Activated CD8-positive, alpha-beta memory T cell treated with anti-CD3 and anti-CD28 coated beads, Interleukin-2, amount 10 ng/mL, durations not matched to agents 7 days and 5 days (primary cell): ENCODE data around the gene KCNQ5. TPM values are rescaled to one million over a fixed set of nuclear protein-coding genes. Genes with fewer than 3 reads are reported as not detected.

Experiments used
- ATAC-seq: fragments of 150-1000 bp; cut with Tn5 transposase; one replicate; pipeline ENCODE4 v1.10.0; 2021; ENCODE audit warnings: moderate library complexity
- CTCF ChIA-PET: fragments of 350-600 bp; sonication (Branson Sonifier 250); formaldehyde crosslinking; loops from one replicate; lab custom pipeline; 2021; ENCODE audit warnings: antibody characterized with exemption; lab: Charles Lee
- DNase-seq: peaks from one replicate; pipeline ENCODE4 v3.0.0-alpha.2; 2020
- H3K27ac Mint-ChIP-seq: one replicate; pipeline ENCODE4 v1.8.0; 2021; ENCODE audit warnings: mild to moderate bottlenecking, mixed read lengths
- H3K27me3 Mint-ChIP-seq: one replicate; pipeline ENCODE4 v1.8.0; 2021; ENCODE audit warnings: mixed read lengths
- H3K36me3 Mint-ChIP-seq: one replicate; pipeline ENCODE4 v1.8.0; 2021; ENCODE audit warnings: mild to moderate bottlenecking, mixed read lengths
- H3K4me1 Mint-ChIP-seq: one replicate; pipeline ENCODE4 v1.8.0; 2021; ENCODE audit warnings: mixed read lengths
- H3K4me3 Mint-ChIP-seq: one replicate; pipeline ENCODE4 v1.8.0; 2021; ENCODE audit warnings: mild to moderate bottlenecking, moderate library complexity, mixed read lengths
- H3K9me3 Mint-ChIP-seq: one replicate; pipeline ENCODE4 v1.8.0; 2022; ENCODE audit warnings: low read depth, mixed read lengths
- total RNA-seq, 2 experiments: library from RNA; stranded (reverse); gene quantifications; one replicate each; pipeline ENCODE4 v1.2.3, GENCODE V29; 2021

The KCNQ5 gene
- total RNA-seq, 2 experiments from 2014 or later, result 7.2 to 7.8 TPM

DNA sequence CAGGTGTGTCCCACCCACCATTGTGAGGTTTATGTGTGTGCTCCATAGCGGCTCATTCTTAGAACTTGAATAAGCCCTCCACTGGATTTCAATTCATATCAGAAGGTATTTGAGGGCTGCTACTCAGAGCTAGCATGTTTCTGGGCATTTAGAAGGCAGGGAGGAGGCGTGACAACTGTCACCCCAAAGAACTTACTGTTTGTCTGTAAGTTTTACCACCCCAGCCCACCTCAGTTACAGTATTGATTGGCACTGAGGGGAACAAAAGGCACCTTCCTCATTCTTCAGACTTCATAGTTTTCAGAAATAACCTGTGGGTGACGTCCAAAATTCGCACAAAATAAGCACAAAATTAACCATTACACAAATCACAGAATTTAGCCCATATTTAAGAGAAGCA, 521.7 kb downstream of the KCNQ5 start:
- peaks cover 8% of the 10 kb centered on the region for H3K4me1 Mint-ChIP-seq
- no peaks in the 10 kb centered on the region for H3K9me3 Mint-ChIP-seq
- H3K36me3 Mint-ChIP-seq, result peaks cover 2% of the 10 kb centered on the region
- H3K27me3 Mint-ChIP-seq, result no peaks in the 10 kb centered on the region
- CTCF ChIA-PET, result interaction anchor here (1.3 to 3.1 kb wide), 2 partner anchors 12 to 13 kb away, joined by 3 to 18 read pairs; no protein-coding TSS in a partner anchor
- no peak overlapping the region for H3K27ac Mint-ChIP-seq
- no peak overlapping the region for H3K4me3 Mint-ChIP-seq
- DNase-seq (no peak), ATAC-seq (no peak)

DNA sequence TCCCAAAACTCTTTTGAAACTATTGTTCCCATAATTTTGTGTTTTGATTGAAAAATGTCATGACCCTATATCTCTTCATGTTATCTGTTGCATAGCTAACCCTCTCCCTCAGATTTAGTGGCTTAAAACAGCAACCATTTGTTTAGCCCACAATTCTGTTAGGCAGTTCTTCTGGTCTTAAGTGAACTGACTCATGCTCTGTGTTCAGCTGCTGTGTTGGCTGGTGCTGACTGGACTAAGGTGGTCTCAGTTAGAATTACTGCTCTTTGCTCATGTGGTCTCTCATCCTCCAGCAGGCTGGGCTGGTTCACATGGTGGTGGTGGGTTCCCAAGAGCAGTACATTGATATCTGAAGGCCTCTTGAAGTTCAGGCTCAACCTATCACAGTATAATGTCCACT, 522.7 kb downstream of the KCNQ5 start:
- DNase-seq (no peak), ATAC-seq (no peak)
- Mint-ChIP-seq H3K9me3 (no peaks in the 10 kb centered on the region), H3K27me3 (no peaks in the 10 kb centered on the region), H3K4me3 (no peak overlapping the region), H3K4me1 (peaks cover 8% of the 10 kb centered on the region), H3K27ac (no peak overlapping the region), H3K36me3 (peaks cover 2% of the 10 kb centered on the region)
- CTCF ChIA-PET, result interaction anchor here (1.3 to 1.4 kb wide), 2 partner anchors 12 to 732 kb away, joined by 3 read pairs; no protein-coding TSS in a partner anchor

DNA sequence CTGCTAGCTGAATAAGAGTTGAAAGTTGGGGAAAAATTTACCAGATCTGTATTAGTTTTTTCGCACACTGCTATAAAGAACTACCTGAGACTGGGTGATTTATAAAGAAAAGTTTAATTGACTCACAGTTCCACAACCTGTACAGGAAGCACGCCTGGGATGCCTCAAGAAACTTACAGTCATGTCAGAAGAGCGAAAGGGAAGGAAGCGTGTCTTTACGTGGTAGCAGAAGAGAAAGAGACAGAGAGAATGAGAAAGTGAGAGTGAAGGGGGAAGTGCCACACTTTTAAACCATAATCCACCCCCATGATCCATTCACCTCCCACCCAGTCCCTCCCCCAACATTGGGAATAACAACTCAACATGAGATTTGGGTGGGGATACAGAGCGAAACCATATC, 523.8 kb downstream of the KCNQ5 start:
- Mint-ChIP-seq H3K4me1 (peaks cover 8% of the 10 kb centered on the region), H3K27me3 (no peaks in the 10 kb centered on the region), H3K4me3 (no peak overlapping the region), H3K36me3 (peaks cover 2% of the 10 kb centered on the region), H3K27ac (no peak overlapping the region), H3K9me3 (no peaks in the 10 kb centered on the region)
- CTCF ChIA-PET, result interaction anchor here (1.4 kb wide), 1 partner anchor 734 kb away, joined by 3 read pairs; no protein-coding TSS in a partner anchor
- ATAC-seq (no peak), DNase-seq (no peak)

DNA sequence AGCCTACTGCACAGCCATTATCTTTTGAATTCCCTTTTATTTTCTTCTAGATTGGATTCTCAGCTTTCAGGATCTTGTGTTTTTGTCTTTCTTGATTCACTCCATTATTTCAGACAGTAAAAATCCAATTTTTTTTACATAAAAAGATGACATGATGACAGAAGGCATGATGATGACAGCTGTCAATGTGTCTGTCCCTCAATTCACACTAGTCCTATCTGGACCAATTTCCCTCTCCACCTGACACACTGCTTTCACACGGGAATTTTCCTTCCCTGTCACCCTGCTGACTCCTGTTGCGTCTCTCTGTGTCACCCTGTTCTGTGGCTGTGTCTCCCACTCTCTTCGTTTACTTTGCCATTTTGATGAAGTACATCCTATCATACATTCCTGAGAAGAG, 529.9 kb downstream of the KCNQ5 start:
- Mint-ChIP-seq H3K27ac (no peak overlapping the region), H3K4me1 (no peaks in the 10 kb centered on the region), H3K4me3 (no peak overlapping the region), H3K9me3 (no peaks in the 10 kb centered on the region), H3K36me3 (peaks cover 3% of the 10 kb centered on the region), H3K27me3 (peaks cover 2% of the 10 kb centered on the region)
- DNase-seq (no peak), ATAC-seq (no peak)
- CTCF ChIA-PET, result interaction anchor here (1.1 kb wide), 1 partner anchor 22 kb away, joined by 6 read pairs; no protein-coding TSS in a partner anchor

DNA sequence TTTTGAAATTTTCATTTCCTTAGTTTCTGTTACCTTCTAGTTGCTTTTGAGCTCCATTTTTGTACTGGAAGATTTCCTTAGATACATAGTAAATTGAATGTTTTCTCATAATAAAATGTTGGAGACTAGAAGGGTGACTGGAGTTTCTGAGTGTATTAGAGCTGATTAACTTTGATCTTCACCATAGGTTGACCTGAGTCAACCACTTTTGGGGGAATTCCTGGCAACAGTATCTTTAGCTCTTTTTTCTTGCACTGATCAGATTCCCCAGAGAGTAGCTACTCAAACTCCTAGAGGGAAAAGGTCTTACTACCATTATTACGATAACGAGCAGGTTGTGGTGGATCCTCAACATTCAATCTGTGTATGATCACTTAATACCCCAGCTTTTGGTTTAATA, 530.7 kb downstream of the KCNQ5 start:
- Mint-ChIP-seq H3K36me3 (peaks cover 3% of the 10 kb centered on the region), H3K27ac (no peak overlapping the region), H3K9me3 (no peaks in the 10 kb centered on the region), H3K27me3 (peaks cover 2% of the 10 kb centered on the region), H3K4me3 (no peak overlapping the region), H3K4me1 (no peaks in the 10 kb centered on the region)
- ATAC-seq (no peak), DNase-seq (no peak)
- CTCF ChIA-PET, result interaction anchor here (1.1 kb wide), 1 partner anchor 23 kb away, joined by 6 read pairs; no protein-coding TSS in a partner anchor

DNA sequence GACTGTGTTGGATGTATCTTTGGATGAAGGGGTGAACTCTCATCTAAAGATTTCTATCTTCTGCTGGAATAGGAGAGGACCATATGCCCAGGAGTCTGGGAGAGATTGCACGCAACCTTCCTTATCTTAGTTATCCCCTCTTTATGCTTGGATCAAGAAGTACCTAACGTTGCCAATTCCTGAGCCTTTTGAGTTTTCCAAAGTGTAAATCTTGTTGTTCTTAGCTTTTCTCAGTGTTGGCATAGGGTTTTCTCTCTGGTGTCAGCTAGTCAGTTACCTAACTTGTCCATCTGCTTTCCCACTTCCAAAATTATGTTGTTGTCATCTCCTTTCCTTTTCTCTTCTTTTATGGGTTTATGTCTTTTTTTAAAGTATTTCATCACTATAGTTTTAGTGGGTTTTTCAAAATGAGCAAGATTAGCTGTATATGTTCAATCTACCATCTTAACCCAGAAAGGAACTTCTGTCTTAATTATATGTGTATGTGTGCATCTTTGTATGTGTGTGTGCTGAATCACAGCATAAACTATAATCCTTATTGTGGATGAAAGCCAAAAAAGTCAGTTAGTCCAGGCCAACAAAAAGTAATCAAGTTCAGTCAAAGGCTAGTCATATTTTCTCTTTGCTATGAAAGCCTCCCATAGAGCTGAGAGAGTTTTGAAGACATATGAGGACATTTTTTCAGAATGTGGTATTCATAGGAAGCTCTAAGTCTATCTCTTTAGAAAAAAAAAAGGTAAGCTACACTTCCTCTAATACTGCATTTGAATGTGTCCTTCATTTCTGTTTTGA, 531.3 kb downstream of the KCNQ5 start:
- Mint-ChIP-seq H3K27ac (no peak overlapping the region), H3K27me3 (peaks cover 2% of the 10 kb centered on the region), H3K4me1 (no peaks in the 10 kb centered on the region), H3K36me3 (peaks cover 3% of the 10 kb centered on the region), H3K4me3 (no peak overlapping the region), H3K9me3 (peaks cover 2% of the 10 kb centered on the region)
- CTCF ChIA-PET, result no interaction called here
- ATAC-seq, result no peak
- DNase-seq, result no peak

DNA sequence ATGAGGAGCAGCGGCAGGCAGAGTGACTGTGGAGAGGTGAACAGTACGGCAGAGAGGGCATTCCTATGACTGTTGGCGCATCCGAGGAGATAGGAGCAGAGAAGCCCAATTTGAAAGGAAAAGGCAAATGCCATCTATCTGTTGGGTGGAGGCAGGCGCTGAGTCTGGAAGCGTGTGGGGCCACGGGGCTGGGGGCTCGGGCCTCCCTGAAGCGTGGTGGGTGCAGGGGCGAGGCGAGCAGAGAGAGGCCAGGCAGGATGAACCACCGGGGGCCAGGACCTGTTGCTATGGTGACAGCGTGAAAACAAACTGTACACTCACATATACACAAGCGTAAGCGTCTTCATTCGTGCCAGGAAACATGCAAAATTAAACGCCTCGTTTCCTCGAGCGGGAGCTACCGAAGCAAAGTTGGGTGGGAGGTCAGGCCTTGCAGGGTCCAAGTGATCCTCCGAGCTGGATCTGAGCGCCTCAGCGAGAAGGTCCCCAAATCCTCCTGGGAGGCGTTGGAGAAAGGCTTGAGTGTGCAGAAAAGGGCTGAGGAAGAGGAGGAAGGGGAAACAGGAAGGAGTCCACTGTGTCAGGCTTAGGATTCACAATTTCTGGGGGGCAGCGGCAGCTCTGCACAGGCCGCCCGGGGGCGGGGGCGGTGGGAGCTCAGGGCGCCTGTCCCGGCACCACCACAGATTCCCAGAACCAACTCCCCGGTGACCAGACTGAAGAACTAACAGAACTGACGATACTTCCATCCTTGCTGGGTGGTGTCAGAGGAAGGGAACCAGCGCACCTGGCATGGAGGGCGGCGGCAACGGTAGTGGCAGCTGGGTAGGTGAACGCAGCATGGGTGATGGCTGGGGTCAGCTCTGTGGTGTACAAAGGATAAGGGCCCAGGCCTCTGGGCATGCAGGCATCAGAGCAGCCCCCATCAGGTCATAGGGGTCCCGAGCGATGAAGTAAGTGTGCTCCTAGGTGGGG, 535.2 kb downstream of the KCNQ5 start:
- Mint-ChIP-seq H3K9me3 (peaks cover 2% of the 10 kb centered on the region), H3K27me3 (no peaks in the 10 kb centered on the region), H3K4me1 (no peaks in the 10 kb centered on the region), H3K36me3 (peaks cover 3% of the 10 kb centered on the region), H3K4me3 (no peak overlapping the region), H3K27ac (no peak overlapping the region)
- ATAC-seq (no peak), DNase-seq (no peak)
- CTCF ChIA-PET, result no interaction called here

DNA sequence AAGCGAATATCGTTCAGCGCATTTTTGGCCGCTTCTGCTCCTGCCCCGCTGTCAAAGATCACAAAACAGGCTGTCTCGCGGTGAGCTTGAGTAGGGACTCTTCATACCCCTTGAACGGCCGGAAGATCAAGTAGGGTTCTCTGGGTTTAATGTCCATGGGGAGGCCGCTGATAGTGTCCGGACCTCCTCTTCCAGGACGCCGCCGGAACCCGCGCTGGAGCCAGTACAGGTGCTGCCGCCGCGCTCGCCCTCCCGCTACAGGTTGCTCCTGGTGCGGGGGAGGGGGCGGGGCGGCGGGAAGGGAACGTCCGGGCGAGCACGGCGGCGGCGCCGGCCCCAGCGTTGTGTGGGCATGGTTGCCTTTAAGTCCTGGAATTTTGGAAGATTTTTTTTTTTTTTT, 536.0 kb downstream of the KCNQ5 start:
- CTCF ChIA-PET, result no interaction called here
- Mint-ChIP-seq H3K4me1 (no peaks in the 10 kb centered on the region), H3K27me3 (no peaks in the 10 kb centered on the region), H3K9me3 (peaks cover 2% of the 10 kb centered on the region), H3K4me3 (no peak overlapping the region), H3K27ac (no peak overlapping the region), H3K36me3 (peaks cover 3% of the 10 kb centered on the region)
- DNase-seq, result no peak
- ATAC-seq, result no peak

DNA sequence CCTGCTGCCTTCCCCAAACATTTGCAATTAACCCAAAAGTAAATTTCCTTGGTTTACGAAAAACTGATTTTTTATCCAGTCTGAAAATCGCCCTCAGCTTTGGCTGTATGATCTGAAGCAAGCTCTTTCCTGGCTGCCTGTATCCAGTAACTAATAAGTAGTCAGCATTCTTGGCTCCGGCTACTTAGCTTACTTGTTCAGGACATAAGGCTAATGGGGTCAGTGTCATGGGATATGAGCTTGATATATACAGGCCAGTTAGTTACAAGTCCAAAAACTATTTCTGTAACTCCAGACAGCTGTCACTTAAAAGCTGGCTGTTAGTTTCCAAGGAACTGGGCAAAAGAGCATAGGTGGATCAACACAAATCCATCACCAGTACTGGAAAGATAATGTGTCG, 547.2 kb downstream of the KCNQ5 start:
- no peaks in the 10 kb centered on the region for H3K36me3 Mint-ChIP-seq
- H3K9me3 Mint-ChIP-seq, result no peaks in the 10 kb centered on the region
- CTCF ChIA-PET, result interaction anchor here (1.3 to 1.5 kb wide), 2 partner anchors 14 to 757 kb away, joined by 3 to 4 read pairs; no protein-coding TSS in a partner anchor
- H3K27ac Mint-ChIP-seq, result no peak overlapping the region
- no peaks in the 10 kb centered on the region for H3K27me3 Mint-ChIP-seq
- H3K4me1 Mint-ChIP-seq, result no peaks in the 10 kb centered on the region
- no peak overlapping the region for H3K4me3 Mint-ChIP-seq
- ATAC-seq (no peak), DNase-seq (no peak)

DNA sequence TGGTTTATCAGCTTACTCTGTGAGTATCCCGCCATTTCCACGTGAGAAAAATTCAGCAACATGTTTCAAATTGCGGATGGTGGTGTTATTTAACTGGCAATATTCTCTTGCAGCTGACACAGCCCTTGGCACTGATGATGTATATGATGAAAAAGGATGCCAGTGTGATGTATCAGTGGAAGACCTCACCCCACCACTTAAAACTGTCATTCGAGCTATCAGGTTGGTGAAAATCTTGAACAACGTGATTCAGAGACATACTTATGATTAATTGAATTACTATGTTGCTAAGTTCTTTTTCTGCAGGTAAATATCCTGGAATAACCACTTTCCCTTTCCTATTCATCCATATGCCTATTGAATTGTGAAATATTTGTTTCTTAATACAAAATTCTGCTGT, 547.8 kb downstream of the KCNQ5 start:
- Mint-ChIP-seq H3K27me3 (no peaks in the 10 kb centered on the region), H3K4me1 (no peaks in the 10 kb centered on the region), H3K4me3 (no peak overlapping the region), H3K27ac (no peak overlapping the region), H3K9me3 (no peaks in the 10 kb centered on the region), H3K36me3 (no peaks in the 10 kb centered on the region)
- no peak for DNase-seq
- ATAC-seq, result no peak
- CTCF ChIA-PET, result interaction anchor here (1.3 to 1.5 kb wide), 2 partner anchors 14 to 757 kb away, joined by 3 to 4 read pairs; no protein-coding TSS in a partner anchor

DNA sequence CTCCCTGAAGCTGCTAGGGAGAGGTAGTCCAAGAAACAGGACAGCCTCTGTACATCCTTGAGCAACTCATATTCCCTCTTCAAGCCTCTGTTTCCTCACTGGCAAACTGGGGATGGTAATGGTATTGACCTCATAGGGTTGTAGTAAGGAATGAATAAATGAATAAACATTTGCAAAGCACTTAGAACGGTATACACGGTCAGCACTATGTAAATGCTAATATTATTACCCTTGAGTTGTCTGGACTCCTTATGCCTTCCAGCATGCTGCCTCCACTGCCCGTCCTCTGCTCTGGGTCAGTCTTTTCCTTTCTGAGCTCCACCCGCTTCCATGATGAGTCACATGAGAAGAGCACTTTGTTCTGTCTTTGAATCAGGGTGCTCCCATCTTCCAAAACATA, 552.8 kb downstream of the KCNQ5 start:
- Mint-ChIP-seq H3K36me3 (no peaks in the 10 kb centered on the region), H3K9me3 (no peaks in the 10 kb centered on the region), H3K27ac (no peak overlapping the region), H3K4me1 (no peaks in the 10 kb centered on the region), H3K27me3 (peaks cover 2% of the 10 kb centered on the region), H3K4me3 (no peak overlapping the region)
- DNase-seq, result no peak
- CTCF ChIA-PET, result no interaction called here
- no peak for ATAC-seq

DNA sequence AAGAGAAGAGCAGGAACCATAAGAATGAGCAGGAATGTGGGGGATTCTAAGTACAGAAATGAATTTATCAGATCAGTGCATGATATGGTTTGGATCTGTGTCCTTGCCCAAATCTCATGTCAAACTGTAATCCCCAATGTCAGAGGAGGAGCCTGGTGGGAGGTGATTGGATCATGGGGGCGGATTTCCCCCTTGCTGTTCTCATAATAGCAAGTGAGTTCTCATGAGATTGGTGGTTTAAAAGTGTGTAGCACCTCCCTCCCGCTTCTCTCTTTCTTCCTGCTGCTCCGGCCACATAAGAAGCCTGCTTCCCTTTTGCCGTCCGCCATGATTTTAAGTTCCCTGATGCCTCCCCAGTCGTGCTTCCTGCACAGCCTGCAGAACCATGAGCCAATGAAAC, 554.2 kb downstream of the KCNQ5 start:
- DNase-seq (no peak), ATAC-seq (no peak)
- Mint-ChIP-seq H3K9me3 (no peaks in the 10 kb centered on the region), H3K27me3 (peaks cover 2% of the 10 kb centered on the region), H3K4me3 (no peak overlapping the region), H3K4me1 (peaks cover 2% of the 10 kb centered on the region), H3K27ac (no peak overlapping the region), H3K36me3 (no peaks in the 10 kb centered on the region)
- CTCF ChIA-PET, result no interaction called here

DNA sequence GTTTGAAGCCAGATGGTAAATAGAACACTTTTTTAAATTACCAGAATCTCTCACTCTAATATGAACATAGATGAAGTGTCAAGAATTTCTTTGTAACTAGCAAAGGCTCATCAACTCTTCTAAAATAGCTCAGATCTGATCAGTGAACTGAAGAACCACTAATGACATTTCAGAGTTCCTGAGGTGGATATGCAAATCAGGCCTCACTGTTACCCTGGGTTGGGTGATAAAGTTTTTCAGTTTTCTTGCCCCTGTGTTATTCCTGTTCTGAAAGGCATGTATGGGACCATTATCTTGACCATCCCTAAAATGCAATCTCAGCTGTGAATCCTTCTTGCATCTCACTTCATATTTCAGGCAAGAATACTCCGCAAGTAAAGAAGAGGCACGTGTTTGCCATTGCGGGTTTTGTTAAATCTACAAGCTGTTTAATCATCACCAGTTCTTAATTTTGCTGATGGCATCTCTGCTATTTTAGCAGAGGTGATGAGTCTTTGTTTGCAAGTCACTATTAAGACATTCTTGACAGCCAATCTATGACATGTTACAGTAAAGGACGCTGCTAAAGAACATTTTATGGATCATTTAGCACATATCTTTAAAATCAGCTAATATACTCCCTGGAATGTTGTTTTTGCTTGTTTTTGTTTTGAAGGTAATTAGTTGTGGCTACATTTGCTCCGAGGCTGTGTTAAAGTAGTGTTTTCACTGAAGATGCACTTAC, 555.5 kb downstream of the KCNQ5 start:
- H3K27ac Mint-ChIP-seq, result no peak overlapping the region
- no peaks in the 10 kb centered on the region for H3K36me3 Mint-ChIP-seq
- DNase-seq (no peak), ATAC-seq (no peak)
- no peaks in the 10 kb centered on the region for H3K9me3 Mint-ChIP-seq
- H3K4me1 Mint-ChIP-seq, result peaks cover 2% of the 10 kb centered on the region
- CTCF ChIA-PET, result no interaction called here
- no peak overlapping the region for H3K4me3 Mint-ChIP-seq
- H3K27me3 Mint-ChIP-seq, result peaks cover 2% of the 10 kb centered on the region
